Brain microvascular endothelial cell (primary cell): Measurements from ENCODE around the gene COA8.
A peak's percentile ranks its signal among the peaks of the same experiment; 100 is the strongest.

Experiments
- DNase-seq: peaks from one replicate; pipeline ENCODE4 v3.0.0-alpha.2; 2020
- H3K27ac ChIP-seq: fragments of 250-450 bp; sonication (Bioruptor Pico); 2 replicates; pipeline ENCODE4 v1.5.1; 2020; ENCODE audit warnings: mild to moderate bottlenecking, moderate library complexity
- H3K27me3 ChIP-seq: fragments of 250-450 bp; sonication (Bioruptor Pico); replicated peaks from 2 replicates; pipeline ENCODE4 v1.5.1; 2020; ENCODE audit warnings: mild to moderate bottlenecking
- H3K36me3 ChIP-seq: fragments of 250-450 bp; sonication (Bioruptor Pico); replicated peaks from 2 replicates; pipeline ENCODE4 v1.5.1; 2020; ENCODE audit warnings: mild to moderate bottlenecking
- H3K4me3 ChIP-seq: 2 replicates; pipeline ENCODE4 v1.5.1; 2011; ENCODE audit warnings: low read depth, mild to moderate bottlenecking, control low read depth, low read length, moderate library complexity
- CTCF ChIP-seq: IDR thresholded peaks from 2 replicates; pipeline ENCODE4 v1.5.1; 2011; ENCODE audit warnings: low read depth, mild to moderate bottlenecking, moderate library complexity, low read length, control low read depth, inconsistent platforms; ENCODE audit errors: missing control alignments
- in situ Hi-C: cut with HindIII; loops from 2 replicates; pipeline ENCODE4 v1.10.0; 2017; ENCODE audit warnings: low sequenced_read_pairs, low pct_ligation_motif_present

Gene COA8

GRCh38 chr14:103518422-103519042 lies 44.2 kb upstream of the COA8 start:
- Histone ChIP-seq H3K4me3 (no peak overlapping the region), H3K36me3 (no peaks in the 10 kb centered on the region), H3K27me3 (peaks cover 11% of the 10 kb centered on the region), H3K27ac (no peak overlapping the region)
- peak; percentile 93 for TF ChIP-seq CTCF
- in situ Hi-C loops, result no loop called here
- DNase-seq, result no peak

- in situ Hi-C loops, result no loop called here
- peaks cover 11% of the 10 kb centered on the region for H3K27me3 ChIP-seq
Measured at GRCh38 chr14:103519043-103519836, 43.5 kb upstream of the COA8 start.

GRCh38 chr14:103519837-103520212 lies 42.9 kb upstream of the COA8 start:
- no peak for TF ChIP-seq CTCF

More at GRCh38 chr14:103519043-103519836, 43.5 kb upstream of the COA8 start:
- H3K27ac ChIP-seq, result no peak overlapping the region
- H3K4me3 ChIP-seq, result no peak overlapping the region
- H3K36me3 ChIP-seq, result no peaks in the 10 kb centered on the region
- no peak for DNase-seq
- no peak for TF ChIP-seq CTCF

GRCh38 chr14:103520269-103520656 lies 42.5 kb upstream of the COA8 start:
- peaks cover 11% of the 10 kb centered on the region for H3K27me3 ChIP-seq

More at GRCh38 chr14:103519837-103520212, 42.9 kb upstream of the COA8 start:
- Histone ChIP-seq H3K4me3 (no peak overlapping the region), H3K27ac (no peak overlapping the region), H3K36me3 (no peaks in the 10 kb centered on the region), H3K27me3 (peaks cover 11% of the 10 kb centered on the region)
- no peak for DNase-seq
- in situ Hi-C loops, result no loop called here

GRCh38 chr14:103520657-103521437 lies 41.9 kb upstream of the COA8 start:
- DNase-seq, result peak; percentile 47
- in situ Hi-C loops, result no loop called here
- Histone ChIP-seq H3K36me3 (no peaks in the 10 kb centered on the region), H3K27ac (no peak overlapping the region), H3K4me3 (peak overlapping the region; percentile 31), H3K27me3 (peaks cover 11% of the 10 kb centered on the region)
- peak; percentile 57 for TF ChIP-seq CTCF

More at GRCh38 chr14:103520269-103520656, 42.5 kb upstream of the COA8 start:
- DNase-seq, result no peak
- H3K27ac ChIP-seq, result no peak overlapping the region
- TF ChIP-seq CTCF, result no peak
- H3K36me3 ChIP-seq, result no peaks in the 10 kb centered on the region
- no peak overlapping the region for H3K4me3 ChIP-seq
- in situ Hi-C loops, result no loop called here
